HuH-7.5 (cell line): ENCODE measurements around the gene PDE6C.
"Not testable (repeated sequence)": the region's sequence is repeated elsewhere in the genome, so short reads cannot be mapped to it uniquely, and the experiment has no call there.

Source experiments
- DNase-seq: peaks from one replicate; pipeline ENCODE4 v3.0.0; 2011; ENCODE audit warnings: low spot score

Gene PDE6C

GRCh38 chr10:93630625-93631557 is 18.6 kb downstream of the PDE6C start:
- no peak for DNase-seq

- DNase-seq: no peak
These were observed 27.5 kb downstream of the PDE6C start for GRCh38 chr10:93639791-93640190.

- no peak for DNase-seq
These were observed 40.5 kb downstream of the PDE6C start for GRCh38 chr10:93652857-93653256.

- no peak for DNase-seq
These were observed 41.9 kb downstream of the PDE6C start for GRCh38 chr10:93654201-93654600.

GRCh38 chr10:93656155-93656554 is 43.8 kb downstream of the PDE6C start:
- no peak for DNase-seq

GRCh38 chr10:93657757-93658156 is 45.4 kb downstream of the PDE6C start:
- no peak for DNase-seq

- no peak for DNase-seq
These were observed 53.7 kb downstream of the PDE6C start for GRCh38 chr10:93666030-93666429.

GRCh38 chr10:93667795-93668194 is 55.5 kb downstream of the PDE6C start:
- DNase-seq: no peak

GRCh38 chr10:93670372-93670771 is 58.0 kb downstream of the PDE6C start:
- no peak for DNase-seq

GRCh38 chr10:93671042-93671441 is 58.7 kb downstream of the PDE6C start:
- DNase-seq: no peak

GRCh38 chr10:93672022-93672678 is 59.8 kb downstream of the PDE6C start:
- DNase-seq: no peak

GRCh38 chr10:93672890-93673289 is 60.6 kb downstream of the PDE6C start:
- no peak for DNase-seq

- DNase-seq: no peak
These were observed 61.5 kb downstream of the PDE6C start for GRCh38 chr10:93673791-93674190.

GRCh38 chr10:93678386-93678785 is 66.0 kb downstream of the PDE6C start:
- no peak for DNase-seq

GRCh38 chr10:93678805-93679587 is 66.7 kb downstream of the PDE6C start:
- no peak for DNase-seq

- no peak for DNase-seq
These were observed 68.2 kb downstream of the PDE6C start for GRCh38 chr10:93680412-93681047.

GRCh38 chr10:93687737-93688136 is 75.4 kb downstream of the PDE6C start:
- DNase-seq: no peak

GRCh38 chr10:93695740-93696139 is 83.4 kb downstream of the PDE6C start:
- DNase-seq: no peak

- DNase-seq: not testable (repeated sequence)
These were observed 84.2 kb downstream of the PDE6C start for GRCh38 chr10:93696582-93696981.

GRCh38 chr10:93697207-93697606 is 84.9 kb downstream of the PDE6C start:
- DNase-seq: no peak

- no peak for DNase-seq
These were observed 89.5 kb downstream of the PDE6C start for GRCh38 chr10:93701866-93702209.
